ENCODE data around the gene IL1RAPL2. TPM values are rescaled to one million over a fixed set of nuclear protein-coding genes. Genes with fewer than 3 reads are reported as not detected.

Gene IL1RAPL2
- total and polyA plus RNA-seq, 2 of the 4 experiments (the other 2 are of a cell fraction): 0.03 TPM; not detected in 1

GRCh38 chrX:105608745-105609144 lies 1042.7 kb downstream of the IL1RAPL2 start:
- Histone ChIP-seq H2AK9ac (replicated peaks; ENCODE audit: low read depth, low read length, poor library complexity) (no peak overlapping the region), H3K23ac (ENCODE audit: low read depth, low read length) (no peak overlapping the region), H4K20me1 (ENCODE audit: insufficient read depth, low read length) (no peaks in the 10 kb centered on the region), H2BK15ac (ENCODE audit: low read depth, low read length) (no peak overlapping the region), H2BK120ac (ENCODE audit: low read depth, low read length) (no peak overlapping the region), H3K18ac (ENCODE audit: low read depth, low read length) (no peak overlapping the region), H2AK5ac (ENCODE audit: low read depth, low read length) (no peak overlapping the region), H4K5ac (ENCODE audit: low read depth, low read length) (no peak overlapping the region), H3K9me3 (ENCODE audit: control insufficient read depth, insufficient read depth, low read length) (peaks cover 3% of the 10 kb centered on the region; the same call in 1 of the 2 replicates), H3K14ac (replicated peaks; ENCODE audit: low read depth, low read length) (no peak overlapping the region), H3K4me3 (ENCODE audit: insufficient read depth, low read depth, low read length) (no peak overlapping the region), H3K27me3 (ENCODE audit: control insufficient read depth, insufficient read depth, low read length) (no peaks in the 10 kb centered on the region), H3K9ac (ENCODE audit: low read depth, low read length) (no peak overlapping the region), H3K79me1 (ENCODE audit: low read depth in 1 of 2, low read length in 2 of 2) (no peaks in the 10 kb centered on the region), H2AFZ (replicated peaks; ENCODE audit: low read length, poor library complexity) (no peak overlapping the region), H2BK5ac (ENCODE audit: low read depth, low read length, poor library complexity, severe bottlenecking) (no peak overlapping the region), H3K4me1 (ENCODE audit: control insufficient read depth, insufficient read depth, low read length) (no peaks in the 10 kb centered on the region), H3K4ac (ENCODE audit: low read depth, low read length) (no peak overlapping the region), H2BK20ac (ENCODE audit: low read depth, low read length) (no peak overlapping the region), H3K9me1 (ENCODE audit: insufficient read depth, low read length) (no peaks in the 10 kb centered on the region), H3K4me2 (ENCODE audit: low read depth, low read length) (no peak overlapping the region), H3K36me3 (ENCODE audit: control insufficient read depth, insufficient read depth, low read length) (no peaks in the 10 kb centered on the region), H3K56ac (ENCODE audit: extremely low read depth, insufficient read depth, low read length) (no peak overlapping the region), H3K27ac (ENCODE audit: insufficient read depth, low read length) (no peak overlapping the region), H4K91ac (ENCODE audit: insufficient read depth, low read depth, low read length) (no peak overlapping the region), H4K8ac (ENCODE audit: low read depth in 2 of 2, low read length in 2 of 2) (no peak overlapping the region)
- ChIA-PET POLR2A (ENCODE audit: unreplicated experiment) (no interaction called here), CTCF (interaction anchor here (0.6 kb wide), 1 partner anchor 13 kb away, joined by 3 read pairs; no protein-coding TSS in a partner anchor)
- no peak for DNase-seq
- WGBS, 2 experiments (ENCODE audit: extremely low coverage in 2 of 2, insufficient read length in 1 of 2): no CpG with 5 or more reads among the region's 2 CpGs
- in situ Hi-C loops (cut with MboI; ENCODE audit: low sequenced_read_pairs): no loop called here
- ATAC-seq (ENCODE audit: low read depth): no peak
- no TSS peak for BruUV-seq (replicated peaks)
- intact Hi-C loops (cut with micrococcal nuclease): no loop called here
- TF ChIP-seq POLR2A (IDR thresholded peaks at IDR 0.05; ENCODE audit: low read depth, low read length): no peak
- TF ChIP-seq RAD21 (IDR thresholded peaks at IDR 0.05; ENCODE audit: low read length): no peak
- TF ChIP-seq USF2 (IDR thresholded peaks at IDR 0.05; ENCODE audit: low read depth, low read length): no peak
- TF ChIP-seq MAZ (IDR thresholded peaks at IDR 0.05; ENCODE audit: borderline replicate concordance, low read depth, low read length): no peak
- TF ChIP-seq NFE2L2 (IDR thresholded peaks at IDR 0.05; ENCODE audit: low read depth, low read length): no peak
- TF ChIP-seq CEBPB (IDR thresholded peaks at IDR 0.05; ENCODE audit: low read depth, low read length): no peak
- TF ChIP-seq BHLHE40 (IDR thresholded peaks at IDR 0.05; ENCODE audit: low read depth, low read length): no peak
- TF ChIP-seq CHD1 (IDR thresholded peaks at IDR 0.05; ENCODE audit: low read depth, low read length): no peak
- TF ChIP-seq ELK1 (IDR thresholded peaks at IDR 0.05; ENCODE audit: borderline replicate concordance, low read depth, low read length): no peak
- no peak for TF ChIP-seq MAFK (IDR thresholded peaks at IDR 0.05; ENCODE audit: low read depth, low read length)
- TF ChIP-seq CTCF (conservative IDR thresholded peaks at IDR 0.05; ENCODE audit: low read depth, low read length): no peak
- TF ChIP-seq SMC3 (IDR thresholded peaks at IDR 0.05; ENCODE audit: low read depth, low read length): no peak
- no peak for TF ChIP-seq RCOR1 (IDR thresholded peaks at IDR 0.05; ENCODE audit: insufficient replicate concordance, low read length)
- TF ChIP-seq RFX5 (IDR thresholded peaks at IDR 0.05; ENCODE audit: low read depth, low read length): no peak
- TF ChIP-seq MXI1 (IDR thresholded peaks at IDR 0.05; ENCODE audit: borderline replicate concordance, low read depth, low read length): no peak
- dilution Hi-C loops (cut with HindIII; ENCODE audit: low sequenced_read_pairs, unreplicated experiment): no loop called here
